ENCODE measurements around the gene FBXL7. TPM values are rescaled to one million over a fixed set of nuclear protein-coding genes. Genes with fewer than 3 reads are reported as not detected.

The FBXL7 gene
- total RNA-seq, 1 donor from 2014 or later: 21.6 TPM

DNA sequence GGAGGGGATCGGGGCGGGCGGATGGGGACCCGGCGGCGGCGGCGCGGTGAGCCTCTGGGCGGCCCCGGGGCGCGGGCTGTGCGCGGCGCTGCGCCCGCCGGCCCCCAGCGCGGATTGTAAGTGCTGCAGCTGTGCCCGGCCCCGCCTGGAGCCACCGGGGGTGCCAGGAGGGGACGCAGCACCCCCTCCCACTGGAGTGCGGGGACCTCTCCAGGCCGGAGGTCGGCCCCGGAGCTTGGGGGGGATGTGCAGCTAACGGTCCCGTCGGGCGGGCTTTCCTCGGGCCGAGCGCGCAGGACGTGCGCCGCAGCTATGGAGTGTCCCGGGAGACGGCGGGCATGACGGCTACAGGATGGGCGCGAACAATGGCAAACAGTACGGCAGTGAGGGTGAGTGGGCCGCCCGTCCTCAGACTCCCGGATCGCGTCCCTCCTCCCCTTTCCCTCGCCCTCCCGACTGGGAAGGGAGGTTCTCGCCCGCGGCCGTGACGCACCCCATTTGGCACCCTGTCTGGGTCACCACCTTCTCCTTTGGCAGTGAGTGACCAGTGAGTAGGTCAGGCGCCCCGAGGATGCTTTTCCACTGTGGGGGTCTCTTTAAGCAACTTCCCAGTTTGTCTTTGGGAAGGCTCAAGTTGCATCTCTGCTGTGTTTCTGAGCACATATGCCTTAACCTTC, 483 bp downstream of the FBXL7 start:
- peak; percentile 65 for ATAC-seq
- DNase-seq: peak; percentile 77
- intact Hi-C loops (cut with micrococcal nuclease): loop anchor here (10.0 kb wide), 1 partner anchor 294 kb away; no protein-coding TSS in a partner anchor

DNA sequence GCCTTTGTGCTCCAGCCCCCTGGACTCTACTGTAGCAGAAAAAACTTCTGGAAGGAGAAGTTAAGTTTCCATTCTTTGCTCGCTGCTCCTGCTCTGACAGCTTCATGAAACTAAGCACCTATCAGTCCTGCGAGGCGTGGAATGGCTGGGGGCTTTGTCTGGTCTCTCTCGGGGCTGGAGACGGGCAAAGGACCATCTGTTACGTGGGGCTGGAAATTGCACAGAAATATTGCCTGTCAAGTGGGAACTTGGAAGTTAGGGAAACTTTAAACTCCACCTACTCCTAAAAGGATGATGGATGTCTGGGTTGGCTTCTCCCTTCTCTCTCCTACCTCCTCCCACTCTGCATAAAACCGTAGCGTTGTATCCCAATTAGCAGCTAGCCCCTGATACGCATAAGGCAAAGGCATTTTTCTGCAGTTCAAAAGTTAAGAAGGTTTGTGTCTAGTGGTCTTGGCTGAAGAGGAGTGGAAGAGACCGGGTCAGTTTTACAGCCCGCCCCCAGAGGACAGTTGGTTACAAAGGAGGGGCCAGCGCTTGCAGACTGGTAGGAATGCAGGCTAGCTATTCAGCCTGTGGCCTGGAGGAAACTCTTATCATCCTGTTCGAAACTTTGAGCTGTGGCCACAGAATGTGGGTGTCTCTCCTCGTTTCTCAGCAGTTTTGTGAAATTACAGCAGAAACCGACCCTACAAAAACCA, 1.3 kb downstream of the FBXL7 start:
- intact Hi-C loops (cut with micrococcal nuclease): loop anchor here (10.0 kb wide), 1 partner anchor 294 kb away; no protein-coding TSS in a partner anchor
- DNase-seq (peak; percentile 60), ATAC-seq (peak; percentile 79)

DNA sequence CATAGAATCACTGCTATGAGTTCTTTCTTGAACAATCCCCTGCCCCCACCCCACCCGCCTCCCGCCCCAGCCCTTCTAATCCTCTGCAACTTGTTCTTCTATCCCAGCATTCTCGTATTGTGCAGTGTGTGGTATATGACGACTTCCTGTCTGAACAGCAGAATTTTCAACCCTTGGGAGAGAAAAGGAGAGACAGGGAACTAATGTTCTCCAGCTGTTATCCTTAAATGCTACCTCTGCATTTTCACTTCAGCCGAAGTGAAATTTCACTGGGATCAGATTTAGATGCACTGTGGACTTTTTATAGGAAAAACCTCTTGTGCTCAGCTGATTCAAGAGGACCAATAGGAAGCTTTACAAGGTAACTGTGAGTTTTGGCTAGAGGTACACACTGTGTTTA, 2.2 kb downstream of the FBXL7 start:
- intact Hi-C loops (cut with micrococcal nuclease): loop anchor here (10.0 kb wide), 1 partner anchor 293 kb away; no protein-coding TSS in a partner anchor
- DNase-seq (no peak), ATAC-seq (peak; percentile 8)

DNA sequence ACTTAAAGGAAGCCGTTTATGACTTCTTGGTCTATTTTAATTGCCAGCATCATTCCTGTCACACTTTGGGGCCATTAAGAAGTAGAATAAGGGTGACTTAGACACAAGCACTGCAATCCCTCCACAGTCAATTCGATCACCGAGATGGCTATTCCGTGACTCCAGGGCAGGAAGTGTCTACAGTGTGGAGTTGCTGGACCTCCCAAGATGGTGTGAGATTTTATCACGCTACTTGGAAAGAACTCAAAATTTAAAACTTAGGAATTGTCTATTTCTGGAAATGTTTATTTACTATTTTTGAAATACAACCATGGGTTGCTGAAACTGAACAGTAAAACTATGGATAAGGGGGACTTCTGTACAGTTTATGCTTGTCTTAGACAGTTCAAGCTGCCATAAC, 6.2 kb downstream of the FBXL7 start:
- ATAC-seq: no peak
- intact Hi-C loops (cut with micrococcal nuclease): loop anchor here (10.0 kb wide), 1 partner anchor 289 kb away; no protein-coding TSS in a partner anchor

DNA sequence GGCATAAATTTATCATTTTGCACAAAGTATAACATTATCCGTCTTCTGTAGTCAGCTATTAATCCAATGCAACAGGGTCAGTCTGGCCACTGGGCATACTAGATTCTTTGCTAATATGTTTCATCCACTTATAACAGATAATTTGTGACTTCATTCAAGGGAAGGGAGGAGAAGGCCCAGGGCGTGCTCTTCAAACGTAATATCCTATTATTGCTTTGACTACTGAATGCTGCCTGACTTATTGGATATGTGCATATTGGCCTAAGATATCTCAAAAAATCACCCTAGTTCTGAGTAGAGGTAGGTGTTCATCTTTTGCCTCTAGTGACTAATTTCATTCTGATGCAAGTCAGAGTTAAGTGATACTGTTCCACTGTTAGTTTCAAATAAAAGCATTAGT, 6.9 kb downstream of the FBXL7 start:
- DNase-seq: no peak
- ATAC-seq: no peak
- intact Hi-C loops (cut with micrococcal nuclease): loop anchor here (10.0 kb wide), 1 partner anchor 288 kb away; no protein-coding TSS in a partner anchor

More for the DNA sequence above, 6.2 kb downstream of the FBXL7 start:
- no peak for DNase-seq

DNA sequence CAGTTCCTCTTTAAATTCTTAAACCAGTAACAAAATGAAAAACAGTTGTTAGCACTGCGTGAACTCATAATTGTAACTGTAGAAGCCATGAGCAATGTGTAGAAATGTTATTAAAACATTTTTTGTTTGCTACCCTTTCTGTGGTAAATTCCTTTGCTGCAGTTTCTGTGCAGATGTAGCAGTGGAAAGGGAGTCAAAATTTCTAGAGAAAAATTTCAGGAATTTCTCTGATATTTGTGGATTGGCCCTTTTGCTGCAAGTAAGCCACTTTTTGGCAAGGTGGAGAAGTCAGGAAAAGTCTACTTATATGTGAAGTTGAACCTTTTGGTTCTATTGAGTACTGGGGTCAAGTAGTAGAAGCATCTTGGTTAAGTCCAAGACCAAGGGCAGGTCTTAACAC, 10.1 kb downstream of the FBXL7 start:
- DNase-seq: no peak
- intact Hi-C loops (cut with micrococcal nuclease): no loop called here
- no peak for ATAC-seq

DNA sequence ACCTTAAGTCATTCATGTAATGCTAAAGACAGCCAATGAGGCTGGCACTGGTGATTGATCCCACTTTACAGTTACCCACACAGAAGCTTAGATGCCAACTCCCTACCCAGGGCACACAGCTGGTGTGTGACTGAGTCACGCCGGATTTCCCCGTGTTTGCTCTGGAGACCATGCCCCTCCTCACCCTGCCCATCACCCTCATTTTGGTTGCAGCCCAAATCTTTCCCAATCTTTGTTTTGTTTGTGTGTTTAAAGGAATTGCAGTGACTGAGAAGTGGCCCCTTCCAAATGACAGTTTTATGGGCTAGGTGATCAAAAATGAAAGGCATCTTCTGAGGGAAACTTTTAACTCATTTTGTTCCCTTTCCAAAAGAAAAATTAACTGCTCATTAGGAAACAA, 10.9 kb downstream of the FBXL7 start:
- DNase-seq: no peak
- peak; percentile 29 for ATAC-seq
- intact Hi-C loops (cut with micrococcal nuclease): no loop called here

DNA sequence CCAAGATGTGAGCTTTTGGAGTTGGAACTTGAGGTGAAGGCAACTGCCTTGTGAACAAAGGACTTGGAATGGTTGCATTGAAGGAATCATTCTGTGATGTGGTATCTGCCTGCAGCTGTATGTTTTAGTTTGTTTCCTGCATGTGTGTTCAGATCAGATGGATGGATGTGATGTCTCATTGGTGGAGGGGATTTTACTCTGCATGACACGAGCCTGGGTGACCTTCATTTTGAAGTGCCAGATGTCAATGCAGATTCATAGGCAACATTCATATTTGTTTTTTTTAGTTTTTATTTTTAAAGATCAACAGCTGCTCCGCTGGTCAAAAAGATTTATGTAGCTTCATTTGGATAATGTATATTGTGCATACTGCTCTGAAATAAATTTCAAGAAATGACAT, 13.5 kb downstream of the FBXL7 start:
- intact Hi-C loops (cut with micrococcal nuclease): no loop called here
- no peak for DNase-seq
- ATAC-seq: no peak

DNA sequence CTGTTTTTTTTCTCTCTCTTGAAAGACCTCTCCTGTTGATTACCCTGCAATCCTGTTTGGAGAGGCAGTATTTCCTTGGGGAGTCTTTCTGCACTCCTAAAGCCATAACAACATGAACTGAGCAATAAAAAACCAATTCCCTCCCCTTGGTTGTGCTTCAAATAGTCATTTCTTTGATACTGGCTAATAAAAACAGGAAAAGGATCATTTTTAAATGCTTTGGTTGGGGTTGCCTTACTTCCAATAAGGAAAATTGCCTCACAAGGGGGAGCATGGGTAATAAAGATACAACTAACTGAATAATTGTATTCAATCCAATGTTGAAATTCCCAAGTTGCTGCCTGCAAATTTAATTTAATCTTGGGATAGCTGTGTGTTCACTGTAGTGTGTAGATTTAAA, 13.9 kb downstream of the FBXL7 start:
- intact Hi-C loops (cut with micrococcal nuclease): no loop called here
- DNase-seq: no peak
- no peak for ATAC-seq

DNA sequence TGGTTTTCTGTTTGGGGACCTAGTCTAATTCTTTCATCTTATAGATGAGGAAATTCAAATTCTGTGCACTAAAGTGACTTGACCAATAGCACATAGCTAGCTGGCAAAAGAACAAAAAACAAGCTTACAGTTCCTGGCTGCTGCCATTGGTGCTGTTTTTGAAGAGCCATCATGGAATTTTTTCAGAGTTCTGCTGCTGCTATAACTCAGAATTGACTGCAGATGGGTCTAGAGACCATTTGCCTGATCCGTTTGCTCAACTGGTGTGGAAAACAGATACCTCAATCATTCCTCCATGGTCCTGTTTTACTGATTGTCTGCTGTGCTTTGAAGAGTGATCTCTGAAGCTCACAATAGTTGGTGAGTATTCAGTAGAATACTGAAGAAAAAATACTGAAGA, 15.2 kb downstream of the FBXL7 start:
- intact Hi-C loops (cut with micrococcal nuclease): no loop called here
- DNase-seq (no peak), ATAC-seq (peak; percentile 33)

DNA sequence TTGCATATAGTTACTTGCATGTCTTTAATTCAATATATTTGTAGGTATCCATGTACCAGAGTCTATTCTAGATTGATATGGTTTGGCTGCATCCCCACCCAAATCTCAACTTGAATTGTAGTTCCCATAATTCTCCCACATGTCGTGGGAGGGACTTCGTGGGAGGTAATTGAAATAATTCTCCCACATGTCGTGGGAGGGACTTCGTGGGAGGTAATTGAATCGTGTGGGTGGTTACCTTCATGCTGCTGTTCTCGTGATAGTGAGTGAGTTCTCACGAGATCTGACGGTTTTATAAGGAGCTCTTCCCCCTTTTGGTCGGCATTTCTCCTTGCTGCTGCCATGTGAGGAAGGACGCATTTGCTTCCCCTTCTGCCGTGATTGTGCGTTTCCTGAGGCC, 16.5 kb downstream of the FBXL7 start:
- DNase-seq (no peak), ATAC-seq (no peak)
- intact Hi-C loops (cut with micrococcal nuclease): no loop called here

DNA sequence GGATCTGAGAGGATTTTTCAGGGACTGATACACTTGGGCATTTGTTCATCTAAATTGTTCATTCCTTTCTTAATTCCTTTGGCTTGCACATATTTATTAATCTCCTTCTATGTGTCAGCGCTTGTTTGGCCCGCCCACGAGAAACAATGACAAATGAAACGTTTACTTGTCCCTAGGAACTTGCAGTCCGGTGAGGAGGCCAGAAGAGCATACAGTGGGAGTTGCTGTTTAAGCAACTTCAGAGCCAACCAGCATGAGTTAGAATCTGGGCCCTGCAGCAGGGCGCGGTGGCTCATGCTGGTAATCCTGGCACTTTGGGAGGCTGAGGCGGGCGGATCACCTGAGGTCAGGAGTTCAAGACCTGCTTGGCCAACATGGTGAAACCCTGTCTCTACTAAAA, 18.8 kb downstream of the FBXL7 start:
- no peak for ATAC-seq
- no peak for DNase-seq

DNA sequence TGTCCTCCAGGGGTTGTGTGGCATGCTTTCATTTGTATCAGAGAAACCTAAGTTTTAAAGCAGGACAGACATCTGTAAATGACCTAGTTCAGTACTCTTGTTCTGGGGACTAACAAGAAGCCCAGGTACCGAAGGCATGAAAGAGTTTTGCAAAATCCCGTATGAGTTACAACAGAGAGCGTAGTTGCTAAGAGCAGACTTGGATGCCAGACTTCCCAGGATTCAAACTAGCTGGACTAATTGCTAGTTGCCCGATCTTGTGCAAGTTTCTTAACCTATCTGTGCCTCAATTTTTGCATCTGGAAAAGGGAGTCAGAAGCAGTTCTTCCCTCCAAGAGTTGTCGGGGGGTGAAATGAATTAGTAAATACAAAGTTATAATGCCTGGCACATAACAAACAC, 20.9 kb downstream of the FBXL7 start:
- no peak for DNase-seq
- intact Hi-C loops (cut with micrococcal nuclease): no loop called here
- ATAC-seq: no peak

More for the DNA sequence above, 18.8 kb downstream of the FBXL7 start:
- intact Hi-C loops (cut with micrococcal nuclease): no loop called here

DNA sequence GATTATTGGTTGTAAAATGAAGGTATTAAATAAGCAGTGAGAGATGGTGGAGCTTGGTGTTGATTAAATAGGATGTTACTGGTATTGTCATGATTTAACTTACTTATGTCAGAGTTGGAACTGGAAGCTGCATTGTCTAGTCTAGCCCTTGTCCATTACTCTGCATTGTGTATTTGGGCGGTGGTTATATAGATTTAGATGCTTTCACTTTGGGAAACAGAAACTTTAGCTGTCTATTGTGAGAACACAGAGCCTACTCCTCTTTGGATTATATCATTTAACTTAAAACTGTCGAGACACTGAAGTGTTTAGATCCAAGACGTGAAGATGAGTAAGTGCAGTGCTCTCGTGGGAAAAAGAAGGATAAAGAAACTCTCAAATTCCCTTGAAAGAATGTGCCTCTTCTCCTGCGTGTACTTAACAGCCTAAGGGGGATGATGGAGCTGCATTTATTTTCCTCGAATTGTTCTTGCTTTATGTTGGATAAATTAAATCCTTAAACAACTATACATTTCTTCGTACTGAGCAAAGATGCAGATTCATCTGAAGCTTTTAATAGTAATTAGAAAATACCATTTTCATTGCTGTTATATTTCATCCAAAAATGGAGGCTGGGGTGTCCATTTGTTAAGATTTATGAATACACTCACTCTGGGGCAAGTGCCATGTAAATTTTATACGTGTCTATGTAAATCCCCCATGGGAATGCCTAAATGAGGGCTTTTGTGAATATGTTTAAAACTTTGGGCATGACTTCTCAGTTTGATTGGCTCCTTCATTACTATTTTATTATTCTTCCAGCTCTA, 21.6 kb downstream of the FBXL7 start:
- intact Hi-C loops (cut with micrococcal nuclease): no loop called here
- DNase-seq (no peak), ATAC-seq (no peak)

DNA sequence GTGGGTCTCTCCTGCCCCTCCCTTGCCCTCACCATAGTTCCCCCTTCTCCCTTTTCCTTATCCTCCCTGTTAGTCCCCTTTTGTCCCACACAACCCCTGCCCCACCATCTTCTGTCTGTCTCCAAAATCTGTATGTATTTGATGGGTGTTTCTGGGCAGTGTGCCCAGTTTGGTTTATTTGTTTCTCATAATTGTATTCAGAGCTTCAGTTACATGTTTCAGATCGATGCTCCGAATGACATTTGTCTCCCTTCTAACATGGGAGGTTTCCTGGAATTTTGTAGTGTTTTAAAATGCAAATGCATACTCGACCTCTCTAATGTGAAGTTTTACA, 22.2 kb downstream of the FBXL7 start:
- intact Hi-C loops (cut with micrococcal nuclease): no loop called here
- DNase-seq (no peak), ATAC-seq (no peak)

DNA sequence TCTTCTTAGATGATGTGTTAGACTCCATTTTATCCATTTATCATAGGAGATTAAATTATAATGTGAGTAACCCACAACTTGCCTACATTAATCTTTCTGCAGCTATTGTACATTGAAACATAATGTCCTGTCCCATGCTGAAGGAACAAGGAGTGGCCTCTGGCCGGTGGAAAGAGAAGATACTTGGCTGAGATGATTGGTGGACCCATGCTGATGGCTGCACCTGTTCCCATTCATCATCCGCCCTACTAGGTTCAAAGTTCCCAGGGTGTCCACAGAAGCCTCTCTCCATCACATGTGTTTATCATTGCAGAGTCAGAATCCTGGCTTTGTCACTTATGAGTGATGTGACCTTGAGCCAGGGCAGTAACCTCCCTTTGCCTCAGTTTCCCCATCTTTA, 24.7 kb downstream of the FBXL7 start:
- ATAC-seq: no peak
- no peak for DNase-seq
- intact Hi-C loops (cut with micrococcal nuclease): no loop called here

DNA sequence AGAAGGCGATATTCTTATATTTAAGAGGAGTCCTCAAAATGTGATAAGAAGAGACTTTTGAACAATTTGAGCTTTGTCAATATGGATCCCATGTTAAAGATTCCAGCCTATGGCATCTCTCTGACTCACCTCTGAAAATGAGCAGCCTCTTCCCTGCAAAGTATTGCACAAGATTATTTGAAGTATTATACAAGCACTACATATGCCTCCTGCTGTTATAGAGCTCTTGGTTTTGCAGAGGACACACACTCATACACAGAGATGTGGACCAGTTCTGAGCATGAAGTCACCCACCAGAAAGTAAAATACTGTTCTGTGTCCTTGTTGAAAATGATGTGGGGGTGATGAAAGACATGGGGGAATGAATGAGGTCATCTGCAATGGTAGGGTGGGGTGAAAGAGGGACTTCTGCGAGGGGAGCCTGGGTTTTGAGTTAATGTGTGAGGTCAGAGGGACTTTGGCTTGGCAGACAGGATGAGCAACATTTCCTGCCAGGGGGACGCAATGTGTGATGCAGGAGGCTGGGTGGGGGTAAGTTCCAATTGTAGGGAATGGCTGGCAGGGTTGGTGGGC, 25.8 kb downstream of the FBXL7 start:
- DNase-seq: no peak
- intact Hi-C loops (cut with micrococcal nuclease): no loop called here
- ATAC-seq: no peak

DNA sequence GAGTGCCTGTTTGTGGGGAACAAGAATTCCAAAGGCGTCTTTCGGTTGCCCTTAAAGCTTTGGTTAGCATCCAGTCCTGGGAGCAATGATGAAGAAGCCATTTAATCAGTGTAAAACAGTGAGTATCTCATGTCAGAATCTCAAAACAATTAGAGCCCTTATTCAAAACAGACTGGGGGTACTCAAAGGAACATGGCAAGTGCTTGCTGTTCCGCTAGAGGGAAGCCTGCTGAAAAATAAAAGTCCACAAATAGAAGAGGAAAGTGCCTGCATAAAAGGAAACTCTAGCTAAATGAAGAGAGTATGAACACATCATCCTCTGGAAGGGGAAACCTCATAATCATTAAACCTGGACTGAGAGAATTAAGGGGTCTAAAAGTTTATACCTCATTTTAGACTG, 26.4 kb downstream of the FBXL7 start:
- DNase-seq (no peak), ATAC-seq (no peak)
- intact Hi-C loops (cut with micrococcal nuclease): no loop called here

DNA sequence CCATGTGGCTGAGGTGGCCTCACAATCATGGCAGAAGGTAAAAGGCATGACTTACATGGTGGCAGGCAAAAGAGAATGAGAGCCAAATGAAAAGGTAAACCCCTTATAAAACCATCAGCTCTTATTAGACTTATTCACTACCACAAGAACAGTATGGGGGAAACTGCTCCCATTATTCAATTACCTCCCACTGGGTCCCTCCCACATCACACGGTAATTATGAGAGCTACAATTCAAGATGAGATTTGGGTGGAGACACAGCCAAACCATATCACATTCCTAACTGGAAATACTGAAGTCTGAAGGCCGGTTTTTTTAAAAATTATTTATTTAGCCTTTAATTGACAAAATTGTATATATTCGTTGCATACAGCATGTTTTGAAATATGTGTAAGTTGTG, 28.5 kb downstream of the FBXL7 start:
- intact Hi-C loops (cut with micrococcal nuclease): no loop called here
- ATAC-seq (no peak), DNase-seq (no peak)

DNA sequence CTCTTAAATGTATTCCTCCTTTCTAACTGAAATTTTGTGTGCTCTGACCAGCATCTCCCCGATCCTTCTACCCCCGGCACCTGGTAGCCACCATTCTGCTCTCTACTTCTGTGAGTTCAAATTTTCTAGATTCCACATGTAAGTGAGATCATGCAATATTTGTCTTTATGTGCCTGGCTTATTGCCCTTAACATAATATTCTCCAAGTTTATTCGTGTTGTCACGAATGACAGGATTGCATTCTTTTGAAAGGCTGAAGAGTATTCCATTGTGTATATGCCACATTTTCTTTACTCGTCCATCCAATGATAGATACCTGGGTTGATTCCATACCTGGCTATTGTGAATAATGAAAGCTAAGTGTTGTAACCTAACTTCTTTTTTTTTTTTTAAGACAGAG, 29.0 kb downstream of the FBXL7 start:
- no peak for DNase-seq
- intact Hi-C loops (cut with micrococcal nuclease): no loop called here
- no peak for ATAC-seq
